GM12892 (cell line): ENCODE measurements around the gene COPB2.

Experiments used
- POLR2A ChIP-seq: IDR thresholded peaks from 2 replicates; pipeline ENCODE4 v1.6.1; 2011; ENCODE audit warnings: low read depth, low read length, control low read depth
- POLR2AphosphoS5 ChIP-seq: IDR thresholded peaks from 2 replicates; pipeline ENCODE4 v1.6.1; 2011; ENCODE audit warnings: low read depth, low read length, control low read depth
- TAF1 ChIP-seq: IDR thresholded peaks from 2 replicates; pipeline ENCODE4 v1.6.1; 2011; ENCODE audit warnings: low read depth, mild to moderate bottlenecking, control low read depth, low read length, borderline replicate concordance

DNA sequence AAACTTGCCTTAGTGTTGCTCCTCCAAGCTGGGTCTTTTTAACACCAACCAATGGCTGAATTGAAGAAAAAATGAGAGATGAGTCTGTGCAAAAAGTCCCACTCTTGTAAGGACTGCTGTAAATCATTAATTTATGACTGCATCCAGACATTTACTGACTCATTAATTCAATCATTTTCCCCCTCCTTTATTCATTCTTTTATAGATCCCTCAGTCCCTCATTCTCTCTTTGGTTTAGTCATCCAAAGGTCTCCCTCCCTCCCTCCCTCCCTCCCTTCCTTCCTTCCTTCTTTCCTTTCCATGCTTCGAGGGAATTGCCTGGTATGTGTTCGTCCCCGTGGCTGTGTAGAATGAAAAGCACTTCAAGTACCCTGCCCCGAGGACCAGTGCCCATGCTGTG, 80.9 kb downstream of the COPB2 start:
- no peak for TF ChIP-seq POLR2AphosphoS5
- no peak for TF ChIP-seq POLR2A
- no peak for TF ChIP-seq TAF1
